GM18951 (cell line): ENCODE results near the gene UQCC5.

Experiments
- POLR2A ChIP-seq: IDR thresholded peaks from 4 replicates; pipeline ENCODE4 v1.6.1; 2011; ENCODE audit warnings: mild to moderate bottlenecking; ENCODE audit not compliant: insufficient read length, insufficient read depth; ENCODE audit errors: extremely low read depth
- in situ Hi-C: fragments of 300-500 bp; cut with MboI; formaldehyde crosslinking; loops from one replicate; pipeline ENCODE4 v1.12.0; 2022; ENCODE audit warnings: low sequenced_read_pairs, mixed read lengths, inconsistent platforms; ENCODE audit not compliant: unreplicated experiment

Gene UQCC5

DNA sequence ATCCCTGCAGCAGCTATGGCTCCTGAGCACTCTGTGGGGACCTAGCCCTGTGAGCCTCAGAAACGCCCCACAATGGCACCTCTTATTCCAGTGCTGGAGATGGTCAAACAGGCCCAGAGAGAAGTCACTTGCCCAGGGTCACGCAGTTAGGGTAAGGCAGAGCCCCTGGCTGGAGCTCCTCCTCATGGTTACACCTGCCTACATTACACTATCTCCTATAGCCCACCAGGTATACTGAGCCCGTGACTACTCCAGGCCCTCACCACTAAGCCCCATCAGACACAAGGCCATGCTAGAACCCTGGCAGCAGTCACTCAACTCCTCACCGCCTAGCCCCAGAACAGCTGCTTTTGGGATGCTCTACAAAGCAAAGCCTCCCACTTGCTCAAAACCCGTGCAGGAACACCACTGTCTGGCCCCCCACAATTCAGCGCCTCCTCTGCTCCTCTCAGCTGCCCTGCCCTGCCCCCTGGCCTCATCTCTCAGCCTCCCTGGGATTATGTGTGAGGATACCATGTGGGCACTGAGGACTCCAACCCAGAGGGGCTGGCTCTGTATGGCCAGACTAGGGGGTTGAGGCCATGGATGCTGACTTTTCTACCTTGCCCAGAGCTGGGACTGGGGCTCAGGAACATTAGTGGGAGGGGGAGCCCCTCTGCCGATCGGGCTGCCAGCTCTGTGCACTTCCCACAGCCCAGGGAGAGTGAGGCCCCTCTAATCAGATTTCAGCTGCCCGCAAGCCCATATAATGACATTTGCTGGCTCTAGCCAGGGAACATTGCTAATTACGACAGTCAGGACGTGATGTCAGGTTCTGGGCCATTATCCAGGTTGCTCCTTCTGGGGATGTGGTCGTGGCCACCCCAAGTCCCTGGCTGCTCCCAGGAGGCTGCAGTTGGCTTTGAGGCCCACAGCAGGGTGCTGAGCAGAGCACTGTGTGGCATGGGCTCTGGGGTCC, 6.8 kb upstream of the UQCC5 start:
- TF ChIP-seq POLR2A: no peak
- in situ Hi-C loops: no loop called here

DNA sequence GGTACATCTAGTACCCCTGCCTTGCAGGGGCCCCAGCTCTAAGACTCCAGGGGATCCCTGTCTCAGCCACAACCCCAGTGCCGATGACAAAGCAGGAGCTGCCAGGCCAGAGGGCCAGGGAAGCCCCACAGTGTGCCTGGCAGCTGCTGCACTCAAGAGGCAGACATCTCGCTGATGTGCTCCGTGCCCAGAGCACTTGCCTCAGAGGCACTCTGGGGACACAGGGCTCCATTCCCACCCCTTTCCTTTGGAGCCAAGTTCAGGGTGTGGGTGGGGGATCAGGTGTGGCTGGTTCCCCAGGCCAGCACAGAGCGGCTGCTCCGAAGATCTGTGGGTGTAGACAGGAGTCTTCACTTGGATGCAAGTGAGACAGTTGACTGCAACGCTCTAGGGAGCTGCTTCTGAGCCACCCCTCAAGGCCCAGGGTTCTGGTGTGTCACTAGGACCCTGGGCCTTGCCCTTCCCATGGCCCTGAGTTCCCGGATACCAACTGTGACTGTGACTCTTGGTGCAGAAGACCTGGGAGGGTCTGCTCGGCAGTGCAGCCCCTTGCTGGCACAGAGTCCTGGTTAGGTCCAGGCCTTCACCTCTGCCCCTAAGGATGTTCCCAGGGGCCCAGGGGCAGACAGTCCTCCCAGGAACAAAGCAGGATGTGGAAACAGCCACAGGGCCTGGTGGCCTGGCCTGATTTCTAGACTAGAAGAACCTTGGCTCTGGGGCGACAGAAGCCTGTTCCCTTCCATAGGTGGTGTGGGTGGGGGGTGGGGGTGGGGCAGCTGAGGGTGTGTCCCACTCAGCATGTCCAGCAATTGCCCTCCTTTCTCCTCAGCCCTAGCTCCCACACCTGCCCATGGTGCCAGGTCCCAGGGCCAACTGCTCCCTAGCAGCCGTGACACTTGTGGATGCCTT, 5.2 kb upstream of the UQCC5 start:
- TF ChIP-seq POLR2A: no peak
- in situ Hi-C loops: no loop called here

GRCh38 chr3:52531860-52532516, 4.4 kb upstream of the UQCC5 start:
- in situ Hi-C loops: no loop called here
- no peak for TF ChIP-seq POLR2A

- TF ChIP-seq POLR2A: no peak
- in situ Hi-C loops: no loop called here
These were observed 3.9 kb upstream of the UQCC5 start for GRCh38 chr3:52532517-52532837.

DNA sequence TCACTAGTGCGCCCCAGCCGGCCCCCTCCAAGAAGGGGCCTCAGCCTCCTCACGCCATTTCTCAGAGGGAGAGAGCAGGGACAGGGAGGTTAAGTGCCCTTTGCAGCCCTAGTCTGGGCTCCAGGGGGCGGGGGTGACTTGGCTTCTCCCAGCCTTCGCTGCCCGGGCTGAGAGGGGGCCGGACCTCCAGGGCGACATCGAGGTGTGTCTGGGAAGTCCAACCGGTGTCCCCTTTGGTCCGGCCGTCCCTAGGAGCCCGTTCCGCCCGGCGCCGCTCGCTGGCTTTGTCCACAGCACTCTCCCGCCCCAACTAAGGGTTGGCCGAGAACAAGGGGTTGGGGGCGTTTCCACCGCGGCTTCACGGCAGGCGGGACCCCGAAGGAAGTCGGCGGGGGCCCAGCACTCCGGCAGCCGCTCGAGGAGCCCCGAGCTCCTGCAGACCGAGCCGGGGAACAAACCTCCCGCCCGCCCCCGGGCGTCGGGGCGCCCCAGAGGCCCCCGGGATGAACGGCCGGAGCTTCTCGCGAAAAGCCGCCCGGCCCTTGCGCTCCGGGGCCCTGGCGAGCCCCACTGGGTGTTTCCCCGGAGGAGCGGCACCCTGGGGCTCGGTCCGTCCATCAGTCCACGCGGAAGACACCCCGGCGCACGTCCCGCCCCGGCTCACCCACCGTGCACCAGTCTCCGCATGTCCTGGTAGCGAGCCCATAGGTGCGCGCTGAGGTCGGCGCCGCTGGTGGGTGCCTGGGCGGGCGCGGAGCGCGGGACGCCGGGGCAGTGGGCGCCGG, 3.4 kb upstream of the UQCC5 start:
- in situ Hi-C loops: no loop called here
- TF ChIP-seq POLR2A: no peak

GRCh38 chr3:52533623-52534280, 2.7 kb upstream of the UQCC5 start, which contains the start of gene NT5DC2:
Gene NT5DC2 (minus strand): TSS chr3:52533857. CDS start chr3:52533737, 120 bp downstream.
- in situ Hi-C loops: no loop called here
- TF ChIP-seq POLR2A: peak; percentile 61

- TF ChIP-seq POLR2A: no peak
- in situ Hi-C loops: no loop called here
These were observed 1.9 kb upstream of the UQCC5 start for GRCh38 chr3:52534281-52535183.

GRCh38 chr3:52535411-52536111, 844 bp upstream of the UQCC5 start:
- in situ Hi-C loops: no loop called here
- TF ChIP-seq POLR2A: no peak

DNA sequence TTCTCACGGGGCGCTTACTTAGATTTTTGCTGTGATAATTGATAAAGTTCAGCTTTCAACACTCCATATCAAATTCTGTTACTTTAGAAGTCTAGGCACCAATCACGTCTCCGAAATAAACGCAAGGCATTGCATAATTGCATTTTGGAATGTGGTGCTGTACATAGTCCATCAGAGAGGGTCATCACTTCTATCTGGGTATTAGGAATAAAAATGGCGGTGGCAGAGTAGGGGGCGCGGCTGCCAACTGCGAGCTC, 365 bp upstream of the UQCC5 start:
- in situ Hi-C loops: no loop called here
- no peak for TF ChIP-seq POLR2A

GRCh38 chr3:52537165-52537620, 788 bp downstream of the UQCC5 start:
- in situ Hi-C loops: no loop called here
- TF ChIP-seq POLR2A: no peak

- in situ Hi-C loops: no loop called here
These were observed 1.5 kb downstream of the UQCC5 start for GRCh38 chr3:52537726-52538421.

More at GRCh38 chr3:52537726-52538421, 1.5 kb downstream of the UQCC5 start:
- TF ChIP-seq POLR2A: no peak
